ENCODE data around the gene KCTD21.

GRCh38 chr11:78150754-78151153 lies 37.7 kb downstream of the KCTD21 start:
- TF ChIP-seq ATF7 (IDR thresholded peaks at IDR 0.05; ENCODE audit: low read depth) (no peak), CEBPZ (IDR thresholded peaks at IDR 0.05; ENCODE audit: low read depth, low read length) (no peak), CHD4 (IDR thresholded peaks at IDR 0.05) (no peak), SP1 (IDR thresholded peaks at IDR 0.05; ENCODE audit: low read depth, low read length) (no peak), CTCF (IDR thresholded peaks at IDR 0.05 in 2 of 3, conservative IDR thresholded peaks at IDR 0.05 in 1 of 3; ENCODE audit: control insufficient read depth in 2 of 3, extremely low read depth in 1 of 3, insufficient read depth in 1 of 3, low read depth in 3 of 3, low read length in 3 of 3) (no peak), DPF2 (IDR thresholded peaks at IDR 0.05) (no peak), NFYB (IDR thresholded peaks at IDR 0.05; ENCODE audit: insufficient read depth, low read depth, low read length) (no peak), RCOR1 (conservative IDR thresholded peaks at IDR 0.05; ENCODE audit: low read depth, low read length) (no peak), EZH2 (IDR thresholded peaks at IDR 0.05; ENCODE audit: borderline replicate concordance, control insufficient read depth, low read depth, low read length) (no peak)

Measured in GM12878 (cell line).